NK-92 treated with Interleukin-12 subunit alpha and Interleukin-12 subunit beta, amount 100 ng/mL, for 24 hours (cell line): Measurements from ENCODE around the gene SNAI1.
A peak's percentile ranks its signal among the peaks of the same experiment; 100 is the strongest.
"Not testable (repeated sequence)": the region's sequence is repeated elsewhere in the genome, so short reads cannot be mapped to it uniquely, and the experiment has no call there.

Source experiments
- DNase-seq: peaks from one replicate; lab custom pipeline; 2025; lab: John Stamatoyannopoulos, UW

The SNAI1 gene

GRCh38 chr20:49987015-49987867, 4.5 kb downstream of the SNAI1 start:
- DNase-seq, result no peak

DNA sequence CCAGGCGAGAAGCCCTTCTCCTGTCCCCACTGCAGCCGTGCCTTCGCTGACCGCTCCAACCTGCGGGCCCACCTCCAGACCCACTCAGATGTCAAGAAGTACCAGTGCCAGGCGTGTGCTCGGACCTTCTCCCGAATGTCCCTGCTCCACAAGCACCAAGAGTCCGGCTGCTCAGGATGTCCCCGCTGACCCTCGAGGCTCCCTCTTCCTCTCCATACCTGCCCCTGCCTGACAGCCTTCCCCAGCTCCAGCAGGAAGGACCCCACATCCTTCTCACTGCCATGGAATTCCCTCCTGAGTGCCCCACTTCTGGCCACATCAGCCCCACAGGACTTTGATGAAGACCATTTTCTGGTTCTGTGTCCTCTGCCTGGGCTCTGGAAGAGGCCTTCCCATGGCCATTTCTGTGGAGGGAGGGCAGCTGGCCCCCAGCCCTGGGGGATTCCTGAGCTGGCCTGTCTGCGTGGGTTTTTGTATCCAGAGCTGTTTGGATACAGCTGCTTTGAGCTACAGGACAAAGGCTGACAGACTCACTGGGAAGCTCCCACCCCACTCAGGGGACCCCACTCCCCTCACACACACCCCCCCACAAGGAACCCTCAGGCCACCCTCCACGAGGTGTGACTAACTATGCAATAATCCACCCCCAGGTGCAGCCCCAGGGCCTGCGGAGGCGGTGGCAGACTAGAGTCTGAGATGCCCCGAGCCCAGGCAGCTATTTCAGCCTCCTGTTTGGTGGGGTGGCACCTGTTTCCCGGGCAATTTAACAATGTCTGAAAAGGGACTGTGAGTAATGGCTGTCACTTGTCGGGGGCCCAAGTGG, 5.3 kb downstream of the SNAI1 start:
- no peak for DNase-seq

GRCh38 chr20:49989234-49990065, 6.7 kb downstream of the SNAI1 start:
- no peak for DNase-seq

DNA sequence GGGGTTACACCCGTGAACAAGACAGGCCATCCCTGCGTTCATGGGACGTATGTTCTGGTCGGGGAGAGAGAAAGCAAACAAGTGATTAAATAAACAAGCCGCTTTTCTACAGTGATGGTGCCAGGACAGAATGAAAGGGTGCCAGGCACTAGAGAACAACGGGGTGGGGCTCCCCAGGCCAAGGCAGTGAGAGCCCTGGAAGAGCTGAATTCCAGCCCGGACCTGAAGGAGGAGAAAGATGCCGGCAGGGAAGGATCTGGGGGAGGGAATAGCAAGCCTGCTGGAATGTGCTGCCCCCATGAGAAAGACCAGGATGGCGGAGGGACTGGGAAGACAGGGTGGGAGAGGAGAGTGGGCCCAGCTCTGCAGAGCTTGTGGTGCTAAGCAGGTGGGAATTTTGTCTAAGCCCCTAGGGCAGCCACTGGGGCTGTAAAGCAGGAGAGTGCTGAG, 7.5 kb downstream of the SNAI1 start:
- DNase-seq, result no peak

- DNase-seq, result no peak
These were observed 10.5 kb downstream of the SNAI1 start for GRCh38 chr20:49993301-49993751.

- no peak for DNase-seq
These were observed 12.8 kb downstream of the SNAI1 start for GRCh38 chr20:49995586-49995985.

DNA sequence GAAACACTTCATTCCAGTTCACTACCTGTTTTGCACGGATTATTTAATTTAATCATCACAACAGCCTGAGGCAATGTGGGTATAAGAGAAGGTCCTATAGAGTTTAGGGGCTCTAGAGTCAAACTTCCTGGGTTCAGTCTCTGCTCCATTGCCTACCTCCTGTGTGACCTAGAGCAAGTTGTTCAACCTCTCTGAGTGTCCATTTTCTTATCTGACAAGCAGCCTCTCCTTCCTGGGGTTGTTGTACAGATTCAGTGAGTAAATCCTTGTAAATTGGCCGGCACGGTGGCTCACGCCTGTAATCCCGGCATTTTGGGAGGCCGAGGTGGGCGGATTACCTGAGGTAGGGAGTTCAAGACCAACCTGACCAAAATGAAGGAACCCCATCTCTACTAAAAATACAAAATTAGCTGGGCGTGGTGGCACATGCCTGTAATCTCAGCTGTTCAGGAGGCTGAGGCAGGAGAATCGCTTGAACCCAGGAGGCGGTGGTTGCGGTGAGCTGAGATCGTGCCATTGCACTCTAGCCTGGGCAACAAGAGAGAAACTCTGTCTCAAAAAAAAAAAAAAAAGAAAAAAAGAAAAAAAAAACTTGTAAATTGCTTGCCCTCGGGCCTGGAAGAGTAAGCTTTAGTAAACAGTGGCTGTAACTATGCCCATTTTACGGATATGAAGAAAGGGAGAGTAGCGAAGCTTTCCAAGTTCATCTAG, 15.9 kb downstream of the SNAI1 start:
- DNase-seq, result not testable (repeated sequence)

DNA sequence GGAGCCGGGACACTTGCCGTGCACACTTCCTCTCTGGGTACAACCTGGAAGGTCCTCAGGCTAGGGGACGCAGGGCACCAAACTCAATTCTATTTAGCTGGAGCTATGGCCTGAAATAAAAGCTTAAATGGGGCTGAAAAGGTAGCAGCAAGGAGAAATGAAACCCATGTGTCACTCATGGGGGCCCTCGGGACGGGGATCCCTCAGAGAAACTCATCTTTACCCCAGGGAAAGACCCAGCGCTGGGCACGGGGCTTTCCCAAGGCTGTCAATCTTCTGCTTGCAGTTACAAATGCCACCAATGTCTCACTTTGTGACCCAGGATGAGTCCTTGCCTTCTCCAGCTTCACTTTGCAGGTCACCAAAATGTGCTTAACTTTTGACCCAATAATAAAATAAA, 16.5 kb downstream of the SNAI1 start:
- DNase-seq, result no peak

GRCh38 chr20:50000548-50001222, 17.9 kb downstream of the SNAI1 start:
- not testable (repeated sequence) for DNase-seq

DNA sequence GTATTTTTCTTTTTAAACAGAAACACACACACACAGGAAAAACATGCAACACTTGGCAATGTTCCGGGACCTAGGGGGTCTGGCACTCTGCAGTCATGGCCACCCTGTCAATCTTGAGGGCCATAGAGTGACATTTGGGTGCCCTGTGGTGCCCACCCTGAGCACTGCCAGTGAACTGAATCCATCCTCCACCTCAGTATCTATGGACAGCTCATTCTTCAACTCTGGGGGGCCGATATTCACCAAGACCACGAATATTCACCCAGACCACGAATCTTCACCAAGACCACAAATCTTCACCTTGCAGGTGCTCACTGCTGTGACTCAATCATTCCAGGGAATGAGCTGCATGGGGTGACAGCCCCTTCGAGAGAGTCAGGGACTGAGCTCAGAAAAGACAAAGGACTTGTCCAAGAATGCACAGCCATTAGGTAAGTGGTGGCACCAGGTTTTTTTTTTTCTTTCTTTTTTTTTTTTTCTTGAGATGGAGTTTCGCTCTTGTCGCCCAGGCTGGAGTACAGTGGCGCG, 19.1 kb downstream of the SNAI1 start:
- DNase-seq, result peak; percentile 17

- DNase-seq, result no peak
These were observed 20.5 kb downstream of the SNAI1 start for GRCh38 chr20:50003253-50003656.

GRCh38 chr20:50004229-50004628, 21.4 kb downstream of the SNAI1 start:
- no peak for DNase-seq

- no peak for DNase-seq
These were observed 22.7 kb downstream of the SNAI1 start for GRCh38 chr20:50005471-50005981.

- DNase-seq, result no peak
These were observed 24.6 kb downstream of the SNAI1 start for GRCh38 chr20:50007369-50007768.

GRCh38 chr20:50008007-50008406, 25.2 kb downstream of the SNAI1 start:
- no peak for DNase-seq

GRCh38 chr20:50009521-50010454, 27.0 kb downstream of the SNAI1 start:
- DNase-seq, result no peak

GRCh38 chr20:50011597-50011996, 28.8 kb downstream of the SNAI1 start:
- DNase-seq, result not testable (repeated sequence)

DNA sequence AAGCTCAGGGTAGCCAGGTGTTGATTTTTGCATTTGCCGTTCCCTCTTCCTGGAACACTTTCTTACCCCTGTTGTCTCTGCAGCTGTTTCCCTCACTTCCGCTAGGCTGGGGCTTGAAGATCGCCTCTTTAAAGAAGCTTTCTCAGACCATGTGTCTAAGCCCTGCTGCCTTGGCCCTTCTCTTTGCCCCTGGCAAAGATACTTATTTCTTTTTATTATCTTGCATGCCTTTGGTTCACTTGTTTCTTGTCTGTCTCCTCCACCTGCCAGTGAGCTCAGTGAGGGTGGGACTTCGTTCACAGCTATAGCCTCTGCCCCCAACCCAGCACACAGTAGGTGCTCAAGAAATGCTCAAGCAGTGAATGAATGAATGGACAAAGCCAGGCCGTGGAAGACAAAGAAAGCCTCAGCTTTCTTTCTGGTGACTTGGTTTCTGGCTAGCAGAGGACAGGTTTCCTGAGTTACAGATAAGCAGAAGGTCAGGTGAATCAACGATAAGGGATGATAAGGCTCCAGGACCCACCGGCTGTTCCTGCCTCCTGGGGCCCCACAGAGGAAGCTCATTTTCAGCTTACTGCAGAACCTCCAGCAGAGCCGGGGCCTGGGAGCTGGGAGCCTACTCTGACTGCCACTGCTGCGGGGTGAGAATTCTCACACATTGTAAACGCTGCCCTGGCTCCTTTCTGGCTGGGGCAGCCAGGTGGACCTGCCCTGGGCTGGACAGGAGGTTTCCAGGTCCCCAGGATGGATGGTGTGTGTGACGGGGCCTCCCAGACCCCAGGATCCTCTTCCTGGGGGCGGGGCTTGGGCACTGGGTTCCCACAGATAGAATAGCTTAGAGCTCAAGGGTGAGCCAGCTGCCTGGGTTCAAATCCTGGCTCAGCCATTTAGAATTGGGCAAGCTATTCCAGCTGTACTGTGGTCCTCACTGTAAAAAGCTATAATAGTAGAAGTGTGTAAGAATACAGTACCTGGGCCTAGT, 29.8 kb downstream of the SNAI1 start:
- DNase-seq, result no peak
